Measurements from ENCODE around the gene CXXC1.
A peak's percentile ranks its signal among the peaks of the same experiment; 100 is the strongest.

The CXXC1 gene

GRCh38 chr18:50286391-50287027, 983 bp downstream of the CXXC1 start:
- Histone ChIP-seq H3K4me1 (peaks cover 9% of the 10 kb centered on the region; the same call in 1 of the 2 replicates), H3K4me3 (peak overlapping the region; percentile 97), H3K9me3 (no peaks in the 10 kb centered on the region; the same call in 1 of the 2 replicates), H3K27me3 (ENCODE audit: low read depth) (no peaks in the 10 kb centered on the region), H3K36me3 (replicated peaks) (peaks cover 45% of the 10 kb centered on the region)
- in situ Hi-C loops (cut with MboI; ENCODE audit: low sequenced_read_pairs) = loop anchor here (10.0 kb wide), 1 partner anchor 68 kb away; no protein-coding TSS in a partner anchor
- peak; percentile 46 to 83 for DNase-seq (ENCODE audit: low spot score in 2 of 2)

DNA sequence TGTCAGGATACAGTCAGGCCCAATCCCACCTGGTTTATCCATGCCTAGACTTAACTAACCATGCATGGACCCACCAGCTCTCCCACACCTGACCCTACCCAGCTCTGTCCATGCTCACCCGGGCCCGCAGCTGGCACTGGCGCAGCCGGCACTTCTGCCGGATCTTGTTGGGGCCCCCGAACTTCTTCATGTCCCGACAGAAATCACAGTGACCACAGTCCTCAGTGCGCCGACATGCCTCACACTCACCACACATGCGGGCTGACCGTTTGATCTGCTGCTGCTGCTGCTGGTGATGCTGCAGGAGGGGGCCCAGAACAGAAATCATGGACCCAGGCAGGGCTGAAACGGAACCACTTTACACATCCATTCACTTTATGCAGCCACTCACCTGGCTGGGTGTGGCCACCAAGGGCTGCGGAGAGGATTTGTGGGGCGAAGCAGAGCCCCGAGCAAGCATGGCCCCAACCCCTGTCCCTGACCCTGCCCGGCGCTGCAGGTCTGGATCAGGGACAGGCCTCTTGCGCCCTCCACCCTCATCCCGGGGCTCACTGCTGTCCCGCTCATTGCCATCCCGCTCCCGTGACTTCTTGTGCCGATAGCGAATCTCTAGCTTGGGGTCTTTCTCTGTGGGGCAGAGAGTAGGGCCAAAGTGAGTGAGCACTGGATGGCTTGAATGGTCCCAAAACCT, 1.7 kb downstream of the CXXC1 start:
- H3K9me3 ChIP-seq = no peaks in the 10 kb centered on the region; the same call in 1 of the 2 replicates
- in situ Hi-C loops (cut with MboI; ENCODE audit: low sequenced_read_pairs) = loop anchor here (10.0 kb wide), 1 partner anchor 69 kb away; no protein-coding TSS in a partner anchor
- DNase-seq (ENCODE audit: low spot score in 2 of 2) = no peak
- peak overlapping the region; percentile 97 for H3K4me3 ChIP-seq
- H3K27me3 ChIP-seq (ENCODE audit: low read depth) = no peaks in the 10 kb centered on the region
- H3K4me1 ChIP-seq = peaks cover 9% of the 10 kb centered on the region; the same call in 1 of the 2 replicates
- H3K36me3 ChIP-seq (replicated peaks) = peaks cover 45% of the 10 kb centered on the region

GRCh38 chr18:50285071-50285470, 2.4 kb downstream of the CXXC1 start:
- Histone ChIP-seq H3K4me1 (peaks cover 9% of the 10 kb centered on the region), H3K4me3 (no peak overlapping the region), H3K36me3 (replicated peaks) (peaks cover 45% of the 10 kb centered on the region), H3K9me3 (no peaks in the 10 kb centered on the region; the same call in 1 of the 2 replicates), H3K27me3 (ENCODE audit: low read depth) (no peaks in the 10 kb centered on the region)
- in situ Hi-C loops (cut with MboI; ENCODE audit: low sequenced_read_pairs) = loop anchor here (10.0 kb wide), 1 partner anchor 70 kb away; no protein-coding TSS in a partner anchor
- no peak for DNase-seq (ENCODE audit: low spot score in 2 of 2)

- Histone ChIP-seq H3K9me3 (no peaks in the 10 kb centered on the region; the same call in 1 of the 2 replicates), H3K4me1 (peaks cover 9% of the 10 kb centered on the region), H3K36me3 (replicated peaks) (peaks cover 46% of the 10 kb centered on the region), H3K27me3 (ENCODE audit: low read depth) (no peaks in the 10 kb centered on the region), H3K4me3 (no peak overlapping the region)
- in situ Hi-C loops (cut with MboI; ENCODE audit: low sequenced_read_pairs) = loop anchor here (10.0 kb wide), 1 partner anchor 70 kb away; no protein-coding TSS in a partner anchor
- no peak for DNase-seq (ENCODE audit: low spot score in 2 of 2)
These were observed 3.1 kb downstream of the CXXC1 start for GRCh38 chr18:50284255-50284885.

DNA sequence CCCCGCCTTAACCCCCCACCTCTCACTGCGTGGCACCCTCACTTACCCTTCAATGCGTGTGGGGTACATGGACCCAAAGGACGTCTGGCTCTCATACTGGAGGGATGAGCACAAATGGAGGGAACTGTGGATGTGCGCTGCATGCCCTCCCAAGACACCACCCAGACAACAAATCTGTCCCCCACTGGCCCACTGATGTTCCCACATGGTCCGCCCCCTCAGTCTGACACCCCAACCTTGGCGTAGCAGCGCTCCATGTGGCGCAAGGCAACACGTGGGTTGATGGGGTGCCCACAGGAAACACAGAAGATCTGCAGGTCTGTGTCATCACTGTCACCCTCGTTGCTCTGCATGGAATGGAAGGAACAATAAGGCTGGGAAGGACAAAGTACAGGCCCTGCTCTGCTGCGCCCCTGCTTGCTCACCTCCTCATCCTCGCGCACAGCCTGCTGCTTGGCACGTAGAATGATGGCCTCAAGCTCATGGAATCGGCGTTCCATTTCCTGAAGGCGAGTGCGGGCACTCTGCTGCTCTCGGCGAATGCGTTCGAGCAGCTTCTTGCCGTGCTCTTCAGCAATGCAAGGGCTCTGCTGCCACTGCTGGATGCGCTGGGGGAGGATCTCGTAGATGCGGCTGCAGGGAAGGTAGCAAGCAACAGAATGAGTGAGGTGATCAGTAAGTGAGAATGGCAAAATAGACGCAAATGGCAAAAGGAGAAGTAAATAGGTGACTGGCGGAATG, 3.9 kb downstream of the CXXC1 start:
- H3K4me1 ChIP-seq = peaks cover 9% of the 10 kb centered on the region
- no peak overlapping the region for H3K4me3 ChIP-seq
- DNase-seq (ENCODE audit: low spot score in 2 of 2) = no peak
- in situ Hi-C loops (cut with MboI; ENCODE audit: low sequenced_read_pairs) = loop anchor here (10.0 kb wide), 1 partner anchor 71 kb away; no protein-coding TSS in a partner anchor
- H3K9me3 ChIP-seq = no peaks in the 10 kb centered on the region; the same call in 1 of the 2 replicates
- H3K27me3 ChIP-seq (ENCODE audit: low read depth) = no peaks in the 10 kb centered on the region
- H3K36me3 ChIP-seq (replicated peaks) = peaks cover 53% of the 10 kb centered on the region

GRCh38 chr18:50282521-50283335, 4.8 kb downstream of the CXXC1 start:
- no peak for DNase-seq (ENCODE audit: low spot score in 2 of 2)
- H3K9me3 ChIP-seq = no peaks in the 10 kb centered on the region; the same call in 1 of the 2 replicates
- H3K4me1 ChIP-seq = peaks cover 9% of the 10 kb centered on the region
- H3K36me3 ChIP-seq (replicated peaks) = peaks cover 60% of the 10 kb centered on the region
- in situ Hi-C loops (cut with MboI; ENCODE audit: low sequenced_read_pairs) = loop anchor here (10.0 kb wide), 1 partner anchor 72 kb away; no protein-coding TSS in a partner anchor
- no peak overlapping the region for H3K4me3 ChIP-seq
- H3K27me3 ChIP-seq (ENCODE audit: low read depth) = no peaks in the 10 kb centered on the region

DNA sequence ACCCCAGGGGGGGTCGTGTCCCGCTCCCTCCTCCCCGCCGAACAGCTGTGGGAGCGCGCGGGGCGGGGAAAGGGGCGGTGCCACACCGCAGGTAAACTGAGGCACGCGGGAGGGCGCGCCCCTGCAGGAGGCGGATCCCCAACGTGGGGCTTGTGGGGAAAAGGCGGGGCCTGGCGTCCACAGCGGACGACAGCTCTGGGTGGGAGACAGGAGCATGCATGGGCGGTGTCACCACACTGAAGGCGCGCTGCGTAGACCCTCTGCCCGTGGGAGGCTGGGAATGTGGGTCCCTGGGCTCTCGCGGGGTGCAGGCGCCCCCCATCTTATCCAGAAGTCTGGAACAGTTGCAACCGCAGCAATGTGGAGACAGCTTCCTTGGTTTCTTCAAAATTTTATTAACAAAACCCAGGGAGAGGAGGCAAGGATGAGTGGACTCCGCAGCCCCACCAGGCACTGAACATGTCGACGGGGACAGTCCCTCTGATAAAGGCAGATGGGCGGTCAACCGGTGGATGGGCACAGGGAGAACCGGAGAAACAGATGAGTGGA, 5.4 kb downstream of the CXXC1 start:
- no peaks in the 10 kb centered on the region for H3K27me3 ChIP-seq (ENCODE audit: low read depth)
- peak overlapping the region; percentile 97 for H3K4me3 ChIP-seq
- in situ Hi-C loops (cut with MboI; ENCODE audit: low sequenced_read_pairs) = loop anchor here (10.0 kb wide), 1 partner anchor 73 kb away; no protein-coding TSS in a partner anchor
- peaks cover 61% of the 10 kb centered on the region for H3K36me3 ChIP-seq (replicated peaks)
- H3K9me3 ChIP-seq = no peaks in the 10 kb centered on the region; the same call in 1 of the 2 replicates
- H3K4me1 ChIP-seq = peaks cover 9% of the 10 kb centered on the region
- DNase-seq (ENCODE audit: low spot score in 2 of 2) = no peak

DNA sequence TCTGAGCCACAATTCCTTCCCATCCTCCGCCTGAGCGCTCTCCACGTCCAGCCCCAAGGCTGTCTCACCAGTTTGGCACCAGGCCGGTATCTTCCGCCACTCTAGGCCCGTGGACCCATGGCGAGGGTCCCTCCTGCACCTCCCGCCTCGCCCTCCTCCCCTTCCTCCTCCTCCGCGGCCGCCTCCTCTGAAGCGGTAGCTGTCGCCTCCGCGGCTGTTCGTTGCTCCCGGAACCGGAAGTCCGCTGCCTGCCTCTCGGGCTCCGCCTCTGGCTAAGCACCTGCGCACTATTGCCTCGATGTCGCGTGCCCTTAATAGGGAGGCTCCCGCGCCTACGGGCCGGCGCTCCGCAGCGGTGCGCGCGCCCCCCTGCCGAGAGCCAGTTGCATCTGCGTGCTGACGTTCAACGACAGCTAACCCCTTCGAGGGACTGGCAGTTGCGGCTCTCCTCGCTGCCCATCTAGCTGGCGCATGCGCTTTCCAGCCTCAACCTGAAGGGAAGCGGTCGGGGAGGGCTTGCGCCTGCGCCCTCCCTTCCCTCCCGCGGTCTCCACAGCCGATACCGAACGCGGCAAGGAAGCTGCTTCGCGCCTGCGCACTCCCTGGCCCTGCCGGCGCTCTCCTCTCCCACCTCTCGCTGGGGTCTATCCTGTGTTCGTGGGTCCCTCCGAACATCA, 6.1 kb downstream of the CXXC1 start, which contains the start of gene MBD1:
MBD1 (minus strand) TSS at position 229 of the 677 bp plus-strand sequence. CDS start 1,531 bp downstream, outside the sequence.
- Histone ChIP-seq H3K9me3 (no peaks in the 10 kb centered on the region), H3K27me3 (ENCODE audit: low read depth) (no peaks in the 10 kb centered on the region), H3K36me3 (replicated peaks) (peaks cover 67% of the 10 kb centered on the region), H3K4me1 (peaks cover 8% of the 10 kb centered on the region), H3K4me3 (peak within 1 kb of the TSS; percentile 97)
- in situ Hi-C loops (cut with MboI; ENCODE audit: low sequenced_read_pairs) = loop anchor here (10.0 kb wide), 1 partner anchor 73 kb away; no protein-coding TSS in a partner anchor
- DNase-seq (ENCODE audit: low spot score in 2 of 2) = peak; percentile 94 to 96

DNA sequence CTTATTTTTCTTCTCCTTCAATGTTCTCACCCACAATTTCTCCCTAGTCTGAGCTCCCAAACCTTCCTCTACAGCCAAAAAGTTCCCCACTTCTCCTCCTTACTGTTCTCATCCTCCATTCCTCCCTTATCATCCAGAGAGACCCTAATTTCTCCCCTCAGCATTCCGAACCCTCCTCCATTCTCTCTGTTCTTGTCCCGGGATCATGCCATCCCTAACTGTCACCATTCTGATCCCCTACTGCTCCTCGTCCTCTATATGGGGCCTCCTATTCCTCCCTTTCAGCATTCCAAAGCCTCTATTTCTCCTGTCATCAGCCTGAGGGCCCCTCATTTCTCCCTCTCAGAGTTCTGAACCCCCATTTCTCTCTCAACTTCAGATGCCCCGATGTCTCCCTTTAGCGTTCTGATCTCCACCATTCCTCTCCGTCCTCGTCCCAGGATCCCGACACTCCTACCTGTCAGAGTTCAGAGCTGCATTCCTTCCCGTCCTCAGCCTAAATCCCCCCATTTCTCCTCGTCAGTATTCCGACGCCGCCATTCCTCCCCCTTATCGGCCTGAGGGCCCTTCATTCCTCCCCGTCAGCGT, 6.7 kb downstream of the CXXC1 start:
- H3K4me1 ChIP-seq = peaks cover 3% of the 10 kb centered on the region
- in situ Hi-C loops (cut with MboI; ENCODE audit: low sequenced_read_pairs) = loop anchor here (10.0 kb wide), 1 partner anchor 74 kb away; no protein-coding TSS in a partner anchor
- peaks cover 70% of the 10 kb centered on the region for H3K36me3 ChIP-seq (replicated peaks)
- H3K27me3 ChIP-seq (ENCODE audit: low read depth) = no peaks in the 10 kb centered on the region
- peak overlapping the region; percentile 97 for H3K4me3 ChIP-seq
- H3K9me3 ChIP-seq = no peaks in the 10 kb centered on the region
- DNase-seq (ENCODE audit: low spot score in 2 of 2) = no peak

DNA sequence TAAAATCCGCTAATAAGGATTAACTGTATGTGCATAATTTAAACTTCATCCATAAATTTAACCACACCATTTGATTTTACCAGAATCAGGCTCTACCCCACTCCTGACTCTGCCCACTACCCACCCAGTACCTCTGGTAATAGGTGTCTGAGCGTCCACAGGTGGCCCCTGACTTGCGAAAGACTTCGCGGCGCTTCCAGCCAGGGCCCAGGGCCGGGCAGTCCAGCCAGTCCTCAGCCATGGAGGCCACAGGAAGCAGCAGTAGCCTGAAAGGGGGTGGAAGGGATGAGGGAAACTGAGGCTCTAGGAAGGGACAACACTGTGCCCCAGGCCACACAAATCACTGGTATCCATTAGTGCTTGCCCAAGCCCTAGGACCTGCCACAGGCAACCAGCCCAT, 7.7 kb downstream of the CXXC1 start:
- Histone ChIP-seq H3K4me3 (no peak overlapping the region), H3K36me3 (replicated peaks) (peaks cover 70% of the 10 kb centered on the region), H3K4me1 (peaks cover 3% of the 10 kb centered on the region), H3K9me3 (no peaks in the 10 kb centered on the region), H3K27me3 (ENCODE audit: low read depth) (no peaks in the 10 kb centered on the region)
- DNase-seq (ENCODE audit: low spot score in 2 of 2) = no peak
- in situ Hi-C loops (cut with MboI; ENCODE audit: low sequenced_read_pairs) = loop anchor here (10.0 kb wide), 1 partner anchor 75 kb away; no protein-coding TSS in a partner anchor

- DNase-seq (ENCODE audit: low spot score in 2 of 2) = no peak
- Histone ChIP-seq H3K36me3 (replicated peaks) (peaks cover 70% of the 10 kb centered on the region), H3K9me3 (no peaks in the 10 kb centered on the region), H3K27me3 (ENCODE audit: low read depth) (no peaks in the 10 kb centered on the region), H3K4me3 (no peak overlapping the region), H3K4me1 (peaks cover 3% of the 10 kb centered on the region)
- in situ Hi-C loops (cut with MboI; ENCODE audit: low sequenced_read_pairs) = no loop called here
These were observed 9.6 kb downstream of the CXXC1 start for GRCh38 chr18:50277942-50278341.
